Measurements from ENCODE around the gene CCL2. TPM values are rescaled to one million over a fixed set of nuclear protein-coding genes. Genes with fewer than 3 reads are reported as not detected.

CCL2 gene
- polyA plus RNA-seq, 3 donors: 1.4 to 44.9 (median 17.7) TPM

GRCh38 chr17:34299956-34300577, 45.0 kb downstream of the CCL2 start:
- H3K4me1 ChIP-seq (ENCODE audit: control insufficient read depth in 1 of 2, insufficient read depth in 2 of 2, low read length in 2 of 2): peaks cover 34 to 39% of the 10 kb centered on the region in 2 donors
- H3K9me3 Mint-ChIP-seq: peaks cover 0 to 4% (median 2%) of the 10 kb centered on the region in 7 donors
- H3K79me2 ChIP-seq (ENCODE audit: insufficient read depth, low read length): no peaks in the 10 kb centered on the region
- peak overlapping the region in 1 of 2 donors; percentile 3 for H3K27ac ChIP-seq (ENCODE audit: low read depth in 1 of 2, low read length in 2 of 2)
- no peaks in the 10 kb centered on the region for H3K9me3 ChIP-seq (replicated peaks in 1 of 2; ENCODE audit: control insufficient read depth in 1 of 2, insufficient read depth in 1 of 2, low read length in 2 of 2)
- DNase-seq: no peak
- H3K4me1 Mint-ChIP-seq: peaks cover 50% of the 10 kb centered on the region
- no peaks in the 10 kb centered on the region for H4K20me1 ChIP-seq (ENCODE audit: insufficient read depth, low read length)
- intact Hi-C loops (cut with micrococcal nuclease): loop anchor here in 1 of 2 donors (5.0 to 10.0 kb wide), 2 partner anchors 65 to 93 kb away; partner anchors contain the start of gene CCL1
- no peaks in the 10 kb centered on the region for H3K36me3 ChIP-seq (replicated peaks in 1 of 2; ENCODE audit: control insufficient read depth in 1 of 2, insufficient read depth in 2 of 2, low read length in 2 of 2)
- no peak overlapping the region for H3K4me3 Mint-ChIP-seq
- WGBS (ENCODE audit: insufficient coverage): 100% methylated on average over 2 of the region's 3 CpGs
- no peak overlapping the region for H2AFZ ChIP-seq (ENCODE audit: insufficient read depth, low read depth, low read length, poor library complexity, severe bottlenecking)
- peak overlapping the region in 3 of 7 donors; percentile 13 to 47 (median 21) for H3K27ac Mint-ChIP-seq
- H3K4me2 ChIP-seq (replicated peaks; ENCODE audit: extremely low read depth, low read length, poor library complexity, severe bottlenecking): no peak overlapping the region
- TF ChIP-seq CTCF (IDR thresholded peaks at IDR 0.05): no peak
- H3K27me3 ChIP-seq (ENCODE audit: control insufficient read depth in 2 of 2, insufficient read depth in 2 of 2, low read length in 2 of 2): no peaks in the 10 kb centered on the region
- H3K36me3 Mint-ChIP-seq: no peaks in the 10 kb centered on the region
- H3K9ac ChIP-seq (ENCODE audit: insufficient read depth, low read length, poor library complexity, severe bottlenecking): no peak overlapping the region
- peaks cover 2 to 3% (median 2%) of the 10 kb centered on the region in 3 donors for H3K27me3 Mint-ChIP-seq (ENCODE audit: low read depth in 3 of 3)
- no peak overlapping the region for H3K4me3 ChIP-seq (replicated peaks in 1 of 3; ENCODE audit: low read depth in 2 of 3, low read length in 3 of 3)

GRCh38 chr17:34300652-34301370, 45.7 kb downstream of the CCL2 start:
- intact Hi-C loops (cut with micrococcal nuclease): loop anchor here in 1 of 2 donors (5.0 to 10.0 kb wide), 2 partner anchors 64 to 94 kb away; partner anchors contain the start of gene CCL1
- Histone ChIP-seq H3K36me3 (replicated peaks in 1 of 2; ENCODE audit: control insufficient read depth in 1 of 2, insufficient read depth in 2 of 2, low read length in 2 of 2) (no peaks in the 10 kb centered on the region), H3K27me3 (ENCODE audit: control insufficient read depth in 2 of 2, insufficient read depth in 2 of 2, low read length in 2 of 2) (no peaks in the 10 kb centered on the region), H3K9ac (ENCODE audit: insufficient read depth, low read length, poor library complexity, severe bottlenecking) (no peak overlapping the region), H3K4me2 (replicated peaks; ENCODE audit: extremely low read depth, low read length, poor library complexity, severe bottlenecking) (no peak overlapping the region), H3K4me3 (replicated peaks in 1 of 3; ENCODE audit: low read depth in 2 of 3, low read length in 3 of 3) (no peak overlapping the region), H2AFZ (ENCODE audit: insufficient read depth, low read depth, low read length, poor library complexity, severe bottlenecking) (no peak overlapping the region), H3K27ac (ENCODE audit: low read depth in 1 of 2, low read length in 2 of 2) (no peak overlapping the region), H3K9me3 (replicated peaks in 1 of 2; ENCODE audit: control insufficient read depth in 1 of 2, insufficient read depth in 1 of 2, low read length in 2 of 2) (no peaks in the 10 kb centered on the region), H4K20me1 (ENCODE audit: insufficient read depth, low read length) (no peaks in the 10 kb centered on the region), H3K79me2 (ENCODE audit: insufficient read depth, low read length) (no peaks in the 10 kb centered on the region), H3K4me1 (ENCODE audit: control insufficient read depth in 1 of 2, insufficient read depth in 2 of 2, low read length in 2 of 2) (peaks cover 34 to 41% of the 10 kb centered on the region in 2 donors)
- no peak for TF ChIP-seq CTCF (IDR thresholded peaks at IDR 0.05)
- Mint-ChIP-seq H3K4me1 (peaks cover 53% of the 10 kb centered on the region), H3K4me3 (no peak overlapping the region), H3K36me3 (no peaks in the 10 kb centered on the region), H3K27me3 (ENCODE audit: low read depth in 3 of 3) (peaks cover 2 to 3% (median 2%) of the 10 kb centered on the region in 3 donors), H3K27ac (no peak overlapping the region), H3K9me3 (peaks cover 0 to 3% (median 2%) of the 10 kb centered on the region in 7 donors)
- no CpG with 5 or more reads among the region's 3 CpGs for WGBS (ENCODE audit: insufficient coverage)
- DNase-seq: peak in 2 of 3 donors; percentile 33 to 67

Data from CD14-positive monocyte (primary cell).